Measurements from ENCODE around the gene OGDHL. TPM values are rescaled to one million over a fixed set of nuclear protein-coding genes. Genes with fewer than 3 reads are reported as not detected.

The OGDHL gene
- total RNA-seq, 1 experiment from 2014 or later = 2.6 TPM

DNA sequence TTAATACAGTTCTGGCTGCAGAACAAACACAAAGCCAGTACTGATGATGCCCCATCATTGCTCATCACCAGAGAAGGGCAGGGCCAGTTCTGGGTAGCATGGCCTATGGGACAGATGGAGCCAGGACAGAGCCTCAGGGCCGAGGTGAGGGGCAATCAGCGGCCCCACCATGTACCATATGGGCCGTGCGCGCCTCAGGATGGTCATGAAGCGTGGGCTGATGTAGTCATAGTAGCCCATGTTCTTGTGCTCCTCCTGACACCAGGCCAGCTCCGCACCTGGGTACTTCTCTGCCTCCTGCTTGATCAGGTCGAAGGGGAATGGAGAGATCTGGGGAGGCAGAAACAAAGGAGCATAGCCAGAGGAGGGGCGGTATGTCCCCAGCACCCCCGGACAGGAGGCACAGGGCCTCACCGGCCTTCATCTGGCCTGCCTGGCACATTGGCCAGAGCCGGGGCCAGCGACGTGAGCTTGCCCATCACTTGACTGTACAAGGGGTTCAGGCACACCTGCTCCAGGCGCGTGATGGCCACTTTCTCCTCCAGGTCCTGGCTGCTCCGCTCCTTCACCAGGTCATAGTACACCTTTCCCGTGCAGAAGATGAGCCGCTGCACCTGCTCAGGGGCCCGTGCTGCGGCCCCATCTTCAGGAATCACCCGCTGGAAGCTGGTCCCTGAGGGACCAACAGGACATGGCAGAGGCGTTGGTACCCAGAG lies 26.1 kb downstream of the OGDHL start:
- DNase-seq (no peak), ATAC-seq (no peak)
- H3F3A ChIP-seq (ENCODE audit: low read length, unreplicated experiment) = no peaks in the 10 kb centered on the region
- H2AFZ ChIP-seq (ENCODE audit: low read length) = no peak overlapping the region
- intact Hi-C loops (cut with micrococcal nuclease) = no loop called here
- POLR2A ChIA-PET (ENCODE audit: unreplicated experiment) = no interaction called here
- H3K27me3 ChIP-seq (ENCODE audit: low read length) = no peaks in the 10 kb centered on the region
- peaks cover 43% of the 10 kb centered on the region for H3K4me1 ChIP-seq (ENCODE audit: insufficient read depth, low read length)
- no peak overlapping the region for H3K4me2 ChIP-seq (ENCODE audit: low read length)
- TF ChIP-seq EZH2phosphoT487 (IDR thresholded peaks at IDR 0.05; ENCODE audit: borderline replicate concordance, low read length) (no peak), EZH2 (IDR thresholded peaks at IDR 0.05; ENCODE audit: low read length, unreplicated experiment) (no peak)
- TF ChIP-seq, protein P1, sequence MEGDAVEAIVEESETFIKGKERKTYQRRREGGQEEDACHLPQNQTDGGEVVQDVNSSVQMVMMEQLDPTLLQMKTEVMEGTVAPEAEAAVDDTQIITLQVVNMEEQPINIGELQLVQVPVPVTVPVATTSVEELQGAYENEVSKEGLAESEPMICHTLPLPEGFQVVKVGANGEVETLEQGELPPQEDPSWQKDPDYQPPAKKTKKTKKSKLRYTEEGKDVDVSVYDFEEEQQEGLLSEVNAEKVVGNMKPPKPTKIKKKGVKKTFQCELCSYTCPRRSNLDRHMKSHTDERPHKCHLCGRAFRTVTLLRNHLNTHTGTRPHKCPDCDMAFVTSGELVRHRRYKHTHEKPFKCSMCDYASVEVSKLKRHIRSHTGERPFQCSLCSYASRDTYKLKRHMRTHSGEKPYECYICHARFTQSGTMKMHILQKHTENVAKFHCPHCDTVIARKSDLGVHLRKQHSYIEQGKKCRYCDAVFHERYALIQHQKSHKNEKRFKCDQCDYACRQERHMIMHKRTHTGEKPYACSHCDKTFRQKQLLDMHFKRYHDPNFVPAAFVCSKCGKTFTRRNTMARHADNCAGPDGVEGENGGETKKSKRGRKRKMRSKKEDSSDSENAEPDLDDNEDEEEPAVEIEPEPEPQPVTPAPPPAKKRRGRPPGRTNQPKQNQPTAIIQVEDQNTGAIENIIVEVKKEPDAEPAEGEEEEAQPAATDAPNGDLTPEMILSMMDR (conservative IDR thresholded peaks at IDR 0.05; ENCODE audit: low read depth, low read length) = no peak
- H3K79me2 ChIP-seq (ENCODE audit: low read length) = no peaks in the 10 kb centered on the region
- no TSS peak for BruUV-seq (replicated peaks)
- H3K36me3 ChIP-seq (ENCODE audit: low read depth, low read length) = no peaks in the 10 kb centered on the region
- no peak overlapping the region for H3K9ac ChIP-seq (ENCODE audit: low read length)
- CTCF ChIA-PET = no interaction called here
- H3K9me2 ChIP-seq (replicated peaks; ENCODE audit: low read length) = no peaks in the 10 kb centered on the region
- no peak overlapping the region for H3K27ac ChIP-seq (ENCODE audit: low read length)
- no peak overlapping the region for H3K4me3 ChIP-seq (ENCODE audit: low read length)
- no peaks in the 10 kb centered on the region for H3K9me3 ChIP-seq (ENCODE audit: low read length)
- H4K20me1 ChIP-seq (ENCODE audit: low read length) = no peaks in the 10 kb centered on the region

DNA sequence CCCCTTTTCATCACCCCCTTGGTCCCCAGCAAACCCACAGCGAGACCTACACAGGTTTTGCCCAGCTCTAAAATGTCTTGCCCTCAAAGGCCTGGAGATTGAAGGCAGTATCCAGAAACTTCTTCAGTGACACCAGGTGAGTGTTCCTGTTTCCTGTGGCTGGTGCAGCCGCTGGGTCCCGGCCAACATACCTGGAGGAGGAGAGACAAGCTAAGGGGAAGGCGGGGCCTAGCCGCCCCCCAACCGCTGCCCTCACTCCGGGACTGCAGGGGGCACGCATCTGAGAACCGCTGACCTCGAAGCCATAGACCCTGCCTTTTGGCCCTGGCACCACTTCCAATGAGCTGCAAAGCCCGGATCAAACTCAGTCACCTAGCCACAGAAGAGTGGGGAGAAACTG lies 27.0 kb downstream of the OGDHL start:
- Histone ChIP-seq H3K36me3 (ENCODE audit: low read depth, low read length) (no peaks in the 10 kb centered on the region), H2AFZ (ENCODE audit: low read length) (0 out of 2 replicates have a peak overlapping the region, but pooled peaks have one; percentile 1), H3K27ac (ENCODE audit: low read length) (peak overlapping the region; percentile 6; the same call in 1 of the 2 replicates), H3K9ac (ENCODE audit: low read length) (no peak overlapping the region), H3F3A (ENCODE audit: low read length, unreplicated experiment) (no peaks in the 10 kb centered on the region), H3K79me2 (ENCODE audit: low read length) (no peaks in the 10 kb centered on the region), H3K4me2 (ENCODE audit: low read length) (peak overlapping the region; percentile 55), H3K4me1 (ENCODE audit: insufficient read depth, low read length) (peaks cover 43% of the 10 kb centered on the region), H3K9me2 (replicated peaks; ENCODE audit: low read length) (no peaks in the 10 kb centered on the region), H3K27me3 (ENCODE audit: low read length) (no peaks in the 10 kb centered on the region), H3K9me3 (ENCODE audit: low read length) (no peaks in the 10 kb centered on the region), H4K20me1 (ENCODE audit: low read length) (no peaks in the 10 kb centered on the region), H3K4me3 (ENCODE audit: low read length) (no peak overlapping the region; the same call in 1 of the 2 replicates)
- CTCF ChIA-PET = interaction anchor here (0.6 kb wide), 1 partner anchor 13 kb away, joined by 3 read pairs; no protein-coding TSS in a partner anchor
- DNase-seq = peak; percentile 64
- no peak for TF ChIP-seq EZH2 (IDR thresholded peaks at IDR 0.05; ENCODE audit: low read length, unreplicated experiment)
- TF ChIP-seq, protein P1 (conservative IDR thresholded peaks at IDR 0.05; ENCODE audit: low read depth, low read length) = no peak
- TF ChIP-seq EZH2phosphoT487 (IDR thresholded peaks at IDR 0.05; ENCODE audit: borderline replicate concordance, low read length) = no peak
- intact Hi-C loops (cut with micrococcal nuclease) = no loop called here
- POLR2A ChIA-PET (ENCODE audit: unreplicated experiment) = interaction anchor here (0.6 kb wide), 1 partner anchor 197 kb away, joined by 4 read pairs; no protein-coding TSS in a partner anchor
- BruUV-seq (replicated peaks) = no TSS peak
- peak; percentile 3 for ATAC-seq

GRCh38 chr10:49734676-49735075 lies 27.4 kb downstream of the OGDHL start:
- ChIA-PET POLR2A (ENCODE audit: unreplicated experiment) (interaction anchor here (0.7 kb wide), 1 partner anchor 284 kb away, joined by 3 read pairs; no protein-coding TSS in a partner anchor), CTCF (interaction anchor here (0.6 kb wide), 1 partner anchor 14 kb away, joined by 3 read pairs; no protein-coding TSS in a partner anchor)
- H3F3A ChIP-seq (ENCODE audit: low read length, unreplicated experiment) = no peaks in the 10 kb centered on the region
- no peaks in the 10 kb centered on the region for H3K27me3 ChIP-seq (ENCODE audit: low read length)
- H3K4me3 ChIP-seq (ENCODE audit: low read length) = peak overlapping the region; percentile 13; the same call in 1 of the 2 replicates
- TF ChIP-seq EZH2phosphoT487 (IDR thresholded peaks at IDR 0.05; ENCODE audit: borderline replicate concordance, low read length) (no peak), EZH2 (IDR thresholded peaks at IDR 0.05; ENCODE audit: low read length, unreplicated experiment) (no peak)
- TF ChIP-seq, protein P1 (conservative IDR thresholded peaks at IDR 0.05; ENCODE audit: low read depth, low read length) = no peak
- H4K20me1 ChIP-seq (ENCODE audit: low read length) = no peaks in the 10 kb centered on the region
- peak; percentile 88 for ATAC-seq
- intact Hi-C loops (cut with micrococcal nuclease) = no loop called here
- peaks cover 43% of the 10 kb centered on the region for H3K4me1 ChIP-seq (ENCODE audit: insufficient read depth, low read length)
- H3K79me2 ChIP-seq (ENCODE audit: low read length) = no peaks in the 10 kb centered on the region
- H3K4me2 ChIP-seq (ENCODE audit: low read length) = peak overlapping the region; percentile 55
- H2AFZ ChIP-seq (ENCODE audit: low read length) = peak overlapping the region; percentile 1; the same call in 1 of the 2 replicates
- BruUV-seq (replicated peaks) = no TSS peak
- H3K9me3 ChIP-seq (ENCODE audit: low read length) = no peaks in the 10 kb centered on the region
- peak; percentile 100 for DNase-seq
- no peaks in the 10 kb centered on the region for H3K36me3 ChIP-seq (ENCODE audit: low read depth, low read length)
- H3K9me2 ChIP-seq (replicated peaks; ENCODE audit: low read length) = no peaks in the 10 kb centered on the region
- no peak overlapping the region for H3K9ac ChIP-seq (ENCODE audit: low read length)
- H3K27ac ChIP-seq (ENCODE audit: low read length) = peak overlapping the region; percentile 6; the same call in 1 of the 2 replicates
